Endothelial cell (in vitro differentiated cells): ENCODE results near the gene CORO6. TPM values are rescaled to one million over a fixed set of nuclear protein-coding genes. Genes with fewer than 3 reads are reported as not detected.
A peak's percentile ranks its signal among the peaks of the same experiment; 100 is the strongest.

Experiments used
- DNase-seq: peaks from one replicate; pipeline ENCODE4 v3.0.0; 2021; ENCODE audit warnings: low spot score
- H3K27ac Mint-ChIP-seq: one replicate; pipeline ENCODE4 v1.8.0; 2021; ENCODE audit warnings: mixed read lengths, inconsistent platforms; ENCODE audit not compliant: unreplicated experiment
- H3K27me3 Mint-ChIP-seq: one replicate; pipeline ENCODE4 v1.8.0; 2021; ENCODE audit warnings: mild to moderate bottlenecking, moderate library complexity, mixed read lengths, inconsistent platforms; ENCODE audit not compliant: unreplicated experiment
- H3K36me3 Mint-ChIP-seq: one replicate; pipeline ENCODE4 v1.8.0; 2021; ENCODE audit warnings: mild to moderate bottlenecking, low read depth, mixed read lengths, inconsistent platforms; ENCODE audit not compliant: unreplicated experiment
- H3K4me1 Mint-ChIP-seq: one replicate; pipeline ENCODE4 v1.8.0; 2021; ENCODE audit warnings: mild to moderate bottlenecking, mixed read lengths, inconsistent platforms; ENCODE audit not compliant: unreplicated experiment
- H3K4me3 Mint-ChIP-seq: one replicate; pipeline ENCODE4 v1.8.0; 2021; ENCODE audit warnings: mild to moderate bottlenecking, mixed read lengths, inconsistent platforms; ENCODE audit not compliant: unreplicated experiment
- H3K9me3 Mint-ChIP-seq: one replicate; pipeline ENCODE4 v1.8.0; 2021; ENCODE audit warnings: mixed read lengths, inconsistent platforms; ENCODE audit not compliant: unreplicated experiment
- CTCF ChIP-seq: fragments of 200-600 bp; sonication (generic); IDR thresholded peaks from one replicate; pipeline ENCODE4 v1.5.0; 2021; ENCODE audit warnings: antibody characterized with exemption; ENCODE audit not compliant: unreplicated experiment
- total RNA-seq: library from RNA; stranded (reverse); fragmentation: NEBNext Ultra II Directional; extraction: Animal tissue kit (Norgen Biotek cat#: 25700); gene quantifications from one replicate; pipeline ENCODE4 v1.2.1, GENCODE V29; 2021; ENCODE audit not compliant: unreplicated experiment

CORO6 gene
- total RNA-seq, 1 donor from 2014 or later = 13.0 TPM

- Mint-ChIP-seq H3K27ac (no peak overlapping the region), H3K36me3 (peaks cover 33% of the 10 kb centered on the region), H3K4me1 (peaks cover 7% of the 10 kb centered on the region), H3K9me3 (no peaks in the 10 kb centered on the region), H3K4me3 (no peak overlapping the region), H3K27me3 (peaks cover under 1% of the 10 kb centered on the region)
- no peak for DNase-seq
- TF ChIP-seq CTCF = no peak
Measured at GRCh38 chr17:29649359-29649758, 26.6 kb upstream of the CORO6 start.

- no peak for TF ChIP-seq CTCF
- H3K27me3 Mint-ChIP-seq = peaks cover 5% of the 10 kb centered on the region
Measured at GRCh38 chr17:29648005-29648404, 25.3 kb upstream of the CORO6 start.

GRCh38 chr17:29645515-29646051, 22.9 kb upstream of the CORO6 start:
- Mint-ChIP-seq H3K9me3 (no peaks in the 10 kb centered on the region), H3K4me1 (peaks cover 32% of the 10 kb centered on the region), H3K4me3 (no peak overlapping the region), H3K27me3 (peaks cover 5% of the 10 kb centered on the region), H3K36me3 (peaks cover 27% of the 10 kb centered on the region), H3K27ac (no peak overlapping the region)
- no peak for DNase-seq
- no peak for TF ChIP-seq CTCF

More at GRCh38 chr17:29648005-29648404, 25.3 kb upstream of the CORO6 start:
- peaks cover 15% of the 10 kb centered on the region for H3K4me1 Mint-ChIP-seq
- no peak overlapping the region for H3K4me3 Mint-ChIP-seq
- DNase-seq = no peak
- H3K27ac Mint-ChIP-seq = no peak overlapping the region
- H3K9me3 Mint-ChIP-seq = no peaks in the 10 kb centered on the region
- peaks cover 33% of the 10 kb centered on the region for H3K36me3 Mint-ChIP-seq

GRCh38 chr17:29643817-29644160, 21.1 kb upstream of the CORO6 start:
- no peaks in the 10 kb centered on the region for H3K9me3 Mint-ChIP-seq
- TF ChIP-seq CTCF = no peak
- peaks cover 15% of the 10 kb centered on the region for H3K36me3 Mint-ChIP-seq
- H3K4me1 Mint-ChIP-seq = peaks cover 46% of the 10 kb centered on the region
- no peak overlapping the region for H3K4me3 Mint-ChIP-seq
- peaks cover 7% of the 10 kb centered on the region for H3K27me3 Mint-ChIP-seq
- no peak overlapping the region for H3K27ac Mint-ChIP-seq
- no peak for DNase-seq

GRCh38 chr17:29642171-29642611, 19.5 kb upstream of the CORO6 start:
- Mint-ChIP-seq H3K27me3 (peaks cover 7% of the 10 kb centered on the region), H3K4me1 (peaks cover 51% of the 10 kb centered on the region), H3K4me3 (no peak overlapping the region), H3K9me3 (no peaks in the 10 kb centered on the region), H3K27ac (peak overlapping the region; percentile 92), H3K36me3 (peaks cover 6% of the 10 kb centered on the region)
- no peak for TF ChIP-seq CTCF
- DNase-seq = no peak
